ENCODE results near the gene FZR1. TPM values are rescaled to one million over a fixed set of nuclear protein-coding genes. Genes with fewer than 3 reads are reported as not detected.

The FZR1 gene
- polyA plus RNA-seq, 3 donors: 7.7 to 44.6 (median 9.4) TPM

DNA sequence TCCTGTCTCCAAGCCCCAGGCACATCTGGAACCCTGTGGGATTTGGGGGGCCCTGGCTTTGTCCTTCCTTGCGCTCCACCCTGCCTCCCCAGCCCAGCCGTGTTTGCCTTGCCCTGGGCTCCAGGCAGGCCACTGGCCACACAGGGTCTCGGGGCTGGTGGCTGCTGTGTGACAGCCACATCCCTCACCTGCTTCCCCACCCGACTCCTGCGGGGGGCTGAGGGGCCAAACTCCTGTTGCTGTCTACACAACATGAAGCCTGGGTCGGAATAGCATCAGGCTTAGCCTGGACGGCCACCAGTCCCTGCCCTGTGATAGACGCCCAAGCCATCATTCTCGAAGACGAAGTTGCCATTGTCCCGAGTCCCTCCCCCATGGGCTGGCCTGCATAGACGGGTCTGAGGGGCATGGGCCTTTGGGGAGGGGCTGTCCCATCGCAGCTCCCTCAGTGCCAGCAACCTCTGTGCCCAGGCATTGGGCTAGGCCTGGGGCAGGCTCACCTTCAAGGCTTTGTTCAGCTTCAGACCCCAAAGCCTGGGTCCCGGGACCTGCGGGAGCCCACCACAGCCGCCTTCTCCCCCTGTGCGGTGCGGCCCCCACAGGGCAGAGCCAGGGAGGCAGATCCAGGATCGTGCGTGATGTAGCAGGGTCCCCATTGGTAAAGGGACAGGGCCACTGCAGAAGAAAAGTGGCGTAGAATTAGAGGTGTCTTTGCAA lies 17.4 kb downstream of the FZR1 start:
- no peaks in the 10 kb centered on the region for H3K9me3 ChIP-seq (replicated peaks in 1 of 2; ENCODE audit: control insufficient read depth in 1 of 2, insufficient read depth in 1 of 2, low read length in 2 of 2)
- TF ChIP-seq CTCF (IDR thresholded peaks at IDR 0.05): no peak
- H3K4me3 Mint-ChIP-seq: no peak overlapping the region
- intact Hi-C loops (cut with micrococcal nuclease): no loop called here
- H3K4me3 ChIP-seq (replicated peaks in 1 of 3; ENCODE audit: low read depth in 2 of 3, low read length in 3 of 3): no peak overlapping the region
- H3K27me3 Mint-ChIP-seq (ENCODE audit: low read depth in 3 of 3): peaks cover 0 to 1% (median 0%) of the 10 kb centered on the region in 3 donors
- H3K4me1 Mint-ChIP-seq: no peaks in the 10 kb centered on the region
- H3K9ac ChIP-seq (ENCODE audit: insufficient read depth, low read length, poor library complexity, severe bottlenecking): no peak overlapping the region
- no peak overlapping the region for H3K4me2 ChIP-seq (replicated peaks; ENCODE audit: extremely low read depth, low read length, poor library complexity, severe bottlenecking)
- H2AFZ ChIP-seq (ENCODE audit: insufficient read depth, low read depth, low read length, poor library complexity, severe bottlenecking): no peak overlapping the region
- H3K36me3 Mint-ChIP-seq: peaks cover 41 to 74% of the 10 kb centered on the region in 2 donors
- peaks cover 54% of the 10 kb centered on the region for H3K79me2 ChIP-seq (ENCODE audit: insufficient read depth, low read length)
- peak overlapping the region in 1 of 7 donors; percentile 58 for H3K27ac Mint-ChIP-seq
- peaks cover 0 to 2% (median 0%) of the 10 kb centered on the region in 7 donors for H3K9me3 Mint-ChIP-seq
- 97% methylated on average over 20 of the region's 21 CpGs for WGBS (ENCODE audit: insufficient coverage)
- no peaks in the 10 kb centered on the region for H3K27me3 ChIP-seq (ENCODE audit: control insufficient read depth in 2 of 2, insufficient read depth in 2 of 2, low read length in 2 of 2)
- no peak for DNase-seq
- peaks cover 76 to 92% of the 10 kb centered on the region in 2 donors for H3K36me3 ChIP-seq (replicated peaks in 1 of 2; ENCODE audit: control insufficient read depth in 1 of 2, insufficient read depth in 2 of 2, low read length in 2 of 2)
- no peaks in the 10 kb centered on the region for H3K4me1 ChIP-seq (ENCODE audit: control insufficient read depth in 1 of 2, insufficient read depth in 2 of 2, low read length in 2 of 2)
- peaks cover 75% of the 10 kb centered on the region for H4K20me1 ChIP-seq (ENCODE audit: insufficient read depth, low read length)
- H3K27ac ChIP-seq (ENCODE audit: low read depth in 1 of 2, low read length in 2 of 2): no peak overlapping the region

DNA sequence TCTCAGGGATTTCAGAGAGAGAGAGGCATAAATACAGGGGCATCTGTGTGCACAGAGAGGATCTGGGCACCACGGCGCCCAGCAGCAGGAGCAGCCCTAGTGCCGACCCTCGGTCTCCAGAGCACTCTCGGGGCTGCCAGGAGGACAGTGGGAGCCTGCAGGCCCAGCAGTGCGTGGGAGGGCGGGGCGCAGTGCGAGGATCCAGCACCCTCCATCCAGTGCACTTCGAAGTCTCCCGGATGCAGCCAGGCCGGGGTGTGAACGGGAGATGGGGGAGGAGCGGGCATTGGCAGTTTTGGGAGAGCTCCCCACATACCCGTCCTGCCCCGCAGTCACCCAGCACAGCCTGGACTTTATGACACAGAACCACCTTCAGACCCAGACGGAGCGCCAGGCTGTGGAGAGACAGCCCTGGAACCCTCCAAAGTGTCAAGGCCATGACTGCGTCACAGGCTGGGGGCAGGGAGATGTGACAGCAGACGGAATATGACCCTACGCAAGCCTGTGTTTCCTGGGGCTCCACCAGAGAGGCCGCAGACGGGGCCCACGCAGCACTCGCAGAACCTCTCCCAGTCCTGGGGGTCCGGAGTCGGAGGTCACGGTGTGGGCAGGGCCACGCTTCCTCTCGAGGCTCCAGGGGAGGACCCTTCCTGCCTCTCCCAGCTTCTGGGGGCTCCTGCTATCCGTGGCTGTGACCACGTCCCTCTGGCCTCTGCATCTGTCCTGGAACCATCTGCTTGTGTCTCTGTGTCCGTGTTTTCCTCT lies 18.1 kb downstream of the FZR1 start:
- peaks cover 0 to 2% (median 0%) of the 10 kb centered on the region in 7 donors for H3K9me3 Mint-ChIP-seq
- H3K36me3 ChIP-seq (replicated peaks in 1 of 2; ENCODE audit: control insufficient read depth in 1 of 2, insufficient read depth in 2 of 2, low read length in 2 of 2): peaks cover 70 to 88% of the 10 kb centered on the region in 2 donors
- H3K27ac ChIP-seq (ENCODE audit: low read depth in 1 of 2, low read length in 2 of 2): no peak overlapping the region
- no peaks in the 10 kb centered on the region for H3K27me3 ChIP-seq (ENCODE audit: control insufficient read depth in 2 of 2, insufficient read depth in 2 of 2, low read length in 2 of 2)
- no peak overlapping the region for H3K4me2 ChIP-seq (replicated peaks; ENCODE audit: extremely low read depth, low read length, poor library complexity, severe bottlenecking)
- no peak overlapping the region for H3K4me3 ChIP-seq (replicated peaks in 1 of 3; ENCODE audit: low read depth in 2 of 3, low read length in 3 of 3)
- 99% methylated on average over 27 of the region's 33 CpGs for WGBS (ENCODE audit: insufficient coverage)
- H3K9me3 ChIP-seq (replicated peaks in 1 of 2; ENCODE audit: control insufficient read depth in 1 of 2, insufficient read depth in 1 of 2, low read length in 2 of 2): no peaks in the 10 kb centered on the region
- intact Hi-C loops (cut with micrococcal nuclease): no loop called here
- H3K36me3 Mint-ChIP-seq: peaks cover 40 to 66% of the 10 kb centered on the region in 2 donors
- H3K27me3 Mint-ChIP-seq (ENCODE audit: low read depth in 3 of 3): peaks cover 0 to 1% (median 0%) of the 10 kb centered on the region in 3 donors
- no peak for DNase-seq
- no peak for TF ChIP-seq CTCF (IDR thresholded peaks at IDR 0.05)
- no peak overlapping the region for H3K4me3 Mint-ChIP-seq
- H4K20me1 ChIP-seq (ENCODE audit: insufficient read depth, low read length): peaks cover 67% of the 10 kb centered on the region
- H3K4me1 ChIP-seq (ENCODE audit: control insufficient read depth in 1 of 2, insufficient read depth in 2 of 2, low read length in 2 of 2): no peaks in the 10 kb centered on the region
- H3K4me1 Mint-ChIP-seq: no peaks in the 10 kb centered on the region
- peaks cover 47% of the 10 kb centered on the region for H3K79me2 ChIP-seq (ENCODE audit: insufficient read depth, low read length)
- H2AFZ ChIP-seq (ENCODE audit: insufficient read depth, low read depth, low read length, poor library complexity, severe bottlenecking): no peak overlapping the region
- peak overlapping the region in 1 of 7 donors; percentile 17 for H3K27ac Mint-ChIP-seq
- H3K9ac ChIP-seq (ENCODE audit: insufficient read depth, low read length, poor library complexity, severe bottlenecking): no peak overlapping the region

Measured in CD14-positive monocyte (primary cell).